H9 (cell line): Measurements from ENCODE around the gene SEMA5A. TPM values are rescaled to one million over a fixed set of nuclear protein-coding genes. Genes with fewer than 3 reads are reported as not detected.

Experiments used
- DNase-seq: peaks from one replicate; pipeline ENCODE4 v3.0.0-alpha.2; 2017
- H2AFZ ChIP-seq: one replicate; pipeline ENCODE4 v1.6.1; 2013; ENCODE audit warnings: mild to moderate bottlenecking, low read length, control low read depth, moderate library complexity
- H2AK5ac ChIP-seq: 2 replicates; pipeline ENCODE4 v1.6.1; 2013; ENCODE audit warnings: low read length, control low read depth, mixed read lengths; ENCODE audit not compliant: insufficient read length
- H2BK120ac ChIP-seq: one replicate; pipeline ENCODE4 v1.6.1; 2013; ENCODE audit warnings: low read depth, mild to moderate bottlenecking, low read length, control low read depth, inconsistent platforms; ENCODE audit not compliant: poor library complexity, severe bottlenecking
- H2BK12ac ChIP-seq: 2 replicates; pipeline ENCODE4 v1.6.1; 2013; ENCODE audit warnings: low read length, control low read depth, mixed read lengths, low read depth; ENCODE audit not compliant: insufficient read length
- H2BK15ac ChIP-seq: 2 replicates; pipeline ENCODE4 v1.6.1; 2013; ENCODE audit warnings: low read depth, low read length, control low read depth
- H2BK20ac ChIP-seq: one replicate; pipeline ENCODE4 v1.6.1; 2013; ENCODE audit warnings: low read depth, mild to moderate bottlenecking, low read length, control low read depth, inconsistent platforms; ENCODE audit not compliant: poor library complexity, severe bottlenecking
- H2BK5ac ChIP-seq: 2 replicates; pipeline ENCODE4 v1.6.1; 2013; ENCODE audit warnings: low read length, control low read depth, mixed read lengths; ENCODE audit not compliant: insufficient read length
- H3K14ac ChIP-seq: 2 replicates; pipeline ENCODE4 v1.6.1; 2013; ENCODE audit warnings: low read length, control low read depth; ENCODE audit not compliant: insufficient read depth
- H3K18ac ChIP-seq: 2 replicates; pipeline ENCODE4 v1.6.1; 2013; ENCODE audit warnings: low read depth, mild to moderate bottlenecking, mixed read lengths, low read length, control low read depth; ENCODE audit not compliant: insufficient read length
- H3K23ac ChIP-seq: 2 replicates; pipeline ENCODE4 v1.6.1; 2013; ENCODE audit warnings: low read length, control low read depth, mixed read lengths, low read depth; ENCODE audit not compliant: insufficient read length
- H3K23me2 ChIP-seq: 2 replicates; pipeline ENCODE4 v1.6.1; 2013; ENCODE audit warnings: low read depth, mild to moderate bottlenecking, mixed read lengths, low read length, control low read depth; ENCODE audit not compliant: insufficient read length, poor library complexity, severe bottlenecking
- H3K27ac ChIP-seq: 2 replicates; pipeline ENCODE4 v1.5.1; 2013; ENCODE audit warnings: low read length, control low read depth, mixed read lengths, low read depth; ENCODE audit not compliant: insufficient read length
- H3K27me3 ChIP-seq: 2 replicates; pipeline ENCODE4 v1.6.1; 2013; ENCODE audit warnings: low read length, control low read depth, inconsistent platforms; ENCODE audit not compliant: insufficient read depth
- H3K4ac ChIP-seq: 2 replicates; pipeline ENCODE4 v1.6.1; 2013; ENCODE audit warnings: low read depth, mild to moderate bottlenecking, control low read depth, inconsistent platforms, low read length, moderate library complexity
- H3K4me1 ChIP-seq: 2 replicates; pipeline ENCODE4 v1.6.1; 2013; ENCODE audit warnings: low read length, control low read depth, inconsistent platforms; ENCODE audit not compliant: insufficient read depth
- H3K4me2 ChIP-seq: 2 replicates; pipeline ENCODE4 v1.6.1; 2013; ENCODE audit warnings: low read length, control low read depth, mixed read lengths; ENCODE audit not compliant: insufficient read length, insufficient read depth
- H3K56ac ChIP-seq: 2 replicates; pipeline ENCODE4 v1.6.1; 2013; ENCODE audit warnings: low read depth, mild to moderate bottlenecking, mixed read lengths, low read length, control low read depth; ENCODE audit not compliant: insufficient read length
- H3K79me1 ChIP-seq: 2 replicates; pipeline ENCODE4 v1.6.1; 2013; ENCODE audit warnings: low read depth, mild to moderate bottlenecking, moderate library complexity, low read length, control low read depth, inconsistent platforms; ENCODE audit not compliant: insufficient read depth, poor library complexity, severe bottlenecking
- H3K79me2 ChIP-seq: 2 replicates; pipeline ENCODE4 v1.6.1; 2013; ENCODE audit warnings: low read length, control low read depth, inconsistent platforms; ENCODE audit not compliant: insufficient read depth
- H3K9ac ChIP-seq: 2 replicates; pipeline ENCODE4 v1.6.1; 2013; ENCODE audit warnings: low read length, control low read depth, mixed read lengths; ENCODE audit not compliant: insufficient read length; ENCODE audit errors: extremely low read depth
- H3K9me3 ChIP-seq: one replicate; pipeline ENCODE4 v1.6.1; 2013; ENCODE audit warnings: low read depth, low read length, inconsistent platforms; ENCODE audit not compliant: control insufficient read depth
- H3T11ph ChIP-seq: one replicate; pipeline ENCODE4 v1.6.1; 2013; ENCODE audit warnings: mild to moderate bottlenecking, low read length, control low read depth, inconsistent platforms
- H4K20me1 ChIP-seq: one replicate; pipeline ENCODE4 v1.6.1; 2013; ENCODE audit not compliant: control insufficient read depth, insufficient read length, insufficient read depth
- H4K5ac ChIP-seq: 2 replicates; pipeline ENCODE4 v1.6.1; 2013; ENCODE audit warnings: low read depth, mild to moderate bottlenecking, mixed read lengths, low read length, control low read depth; ENCODE audit not compliant: insufficient read length
- H4K8ac ChIP-seq: replicated peaks from 2 replicates; pipeline ENCODE4 v1.6.1; 2013; ENCODE audit warnings: low read length, control low read depth, mixed read lengths, low read depth; ENCODE audit not compliant: insufficient read length
- H4K91ac ChIP-seq: 2 replicates; pipeline ENCODE4 v1.6.1; 2013; ENCODE audit warnings: low read depth, mild to moderate bottlenecking, moderate library complexity, mixed read lengths, low read length, control low read depth; ENCODE audit not compliant: insufficient read length
- H3K27ac Mint-ChIP-seq, 3 experiments: 2 replicates in 2 of 3; 3 replicates in 1 of 3; pipeline ENCODE4 v1.8.0; 2020 to 2021; ENCODE audit warnings: mixed read lengths in 3 of 3, mild to moderate bottlenecking in 1 of 3, moderate library complexity in 1 of 3
- H3K27me3 Mint-ChIP-seq: 2 replicates; pipeline ENCODE4 v1.8.0; 2021; ENCODE audit warnings: low read depth, mild to moderate bottlenecking, moderate library complexity, mixed read lengths
- H3K36me3 Mint-ChIP-seq, 3 experiments: 2 replicates in 2 of 3; 3 replicates in 1 of 3; pipeline ENCODE4 v1.8.0; 2020 to 2021; ENCODE audit warnings: low read depth in 3 of 3, mixed read lengths in 3 of 3; ENCODE audit not compliant: insufficient read depth in 1 of 3
- H3K4me1 Mint-ChIP-seq, 2 experiments: 2 replicates each; pipeline ENCODE4 v1.8.0; 2020; ENCODE audit warnings: mixed read lengths in 2 of 2
- H3K4me3 Mint-ChIP-seq, 2 experiments: 2 replicates in 1 of 2; 3 replicates in 1 of 2; pipeline ENCODE4 v1.8.0; 2020 to 2021; ENCODE audit warnings: mild to moderate bottlenecking in 2 of 2, mixed read lengths in 2 of 2, moderate library complexity in 1 of 2
- H3K9me3 Mint-ChIP-seq, 2 experiments: 2 replicates in 1 of 2; 3 replicates in 1 of 2; pipeline ENCODE4 v1.8.0; 2020; ENCODE audit warnings: mild to moderate bottlenecking in 2 of 2, mixed read lengths in 2 of 2, moderate library complexity in 1 of 2
- CTCF ChIP-seq: fragments of 200-600 bp; sonication (generic); conservative IDR thresholded peaks from 3 replicates; pipeline ENCODE4 v1.8.0; 2021; ENCODE audit warnings: antibody characterized with exemption, mild to moderate bottlenecking
- WGBS: extraction: QIAGEN DNeasy Blood & Tissue Kit; methylation state at CpG from one replicate; pipeline ENCODE4 v1.1.7; 2013; ENCODE audit warnings: missing lambda C conversion rate, low lambda C conversion rate, mixed read lengths; ENCODE audit not compliant: insufficient read length; ENCODE audit errors: extremely low coverage; 5-methylcytosine and 5-hydroxymethylcytosine counted together
- total RNA-seq: library from RNA; stranded (reverse); gene quantifications from 2 replicates; pipeline ENCODE4 v1.2.1, GENCODE V29; 2021

Gene SEMA5A
- total RNA-seq, 1 experiment from 2014 or later = 4.3 TPM

- H4K91ac ChIP-seq = no peak overlapping the region
- Mint-ChIP-seq H3K27ac (0 out of 7 replicates have a peak overlapping the region, but pooled peaks of 2 of the 3 experiments have one; percentile 2 to 13), H3K4me1 (peaks cover 26 to 30% of the 10 kb centered on the region in 2 experiments), H3K36me3 (no peaks in the 10 kb centered on the region), H3K9me3 (no peaks in the 10 kb centered on the region; a peak in 1 of 5 replicates), H3K27me3 (no peaks in the 10 kb centered on the region), H3K4me3 (no peak overlapping the region)
- H3K4ac ChIP-seq = no peak overlapping the region
- no peak overlapping the region for H3K4me2 ChIP-seq
- no peak overlapping the region for H2BK5ac ChIP-seq
- no CpG with 5 or more reads among the region's 4 CpGs for WGBS
- no peaks in the 10 kb centered on the region for H3K79me2 ChIP-seq
- TF ChIP-seq CTCF = no peak
- H3K18ac ChIP-seq = no peak overlapping the region
- H3K9ac ChIP-seq = no peak overlapping the region
- H3K9me3 ChIP-seq = no peaks in the 10 kb centered on the region
- H2AFZ ChIP-seq = no peak overlapping the region
- peaks cover 5% of the 10 kb centered on the region for H3K4me1 ChIP-seq
- no peaks in the 10 kb centered on the region for H3K27me3 ChIP-seq
- no peak overlapping the region for H4K8ac ChIP-seq
- no peaks in the 10 kb centered on the region for H3K23me2 ChIP-seq
- H3K27ac ChIP-seq = no peak overlapping the region
- no peak overlapping the region for H3K23ac ChIP-seq
- H3K79me1 ChIP-seq = no peaks in the 10 kb centered on the region
- H2BK15ac ChIP-seq = no peak overlapping the region
- no peak overlapping the region for H2AK5ac ChIP-seq
- H4K5ac ChIP-seq = no peak overlapping the region
- H3K56ac ChIP-seq = no peak overlapping the region
- DNase-seq = no peak
- H3K14ac ChIP-seq = no peak overlapping the region
- H2BK120ac ChIP-seq = no peak overlapping the region
- H2BK20ac ChIP-seq = no peak overlapping the region
- no peak overlapping the region for H2BK12ac ChIP-seq
- no peaks in the 10 kb centered on the region for H4K20me1 ChIP-seq
- H3T11ph ChIP-seq = no peak overlapping the region
Observed at GRCh38 chr5:9495121-9495520, 50.8 kb downstream of the SEMA5A start.
